Endothelial cell of umbilical vein (primary cell): ENCODE results near the gene DRC7.

Source experiments
- CTCF ChIP-seq, 2 donors: IDR thresholded peaks; 1 replicate in 1 of 2; 2 replicates in 1 of 2; pipeline ENCODE4 v1.5.1; 2011; ENCODE audit warnings: low read length in 2 of 2, mild to moderate bottlenecking in 2 of 2, moderate library complexity in 2 of 2, control low read depth in 1 of 2, inconsistent platforms in 1 of 2, low read depth in 1 of 2; ENCODE audit not compliant: insufficient read depth in 1 of 2; ENCODE audit errors: extremely low read depth in 1 of 2
- EZH2 ChIP-seq: IDR thresholded peaks from 2 replicates; pipeline ENCODE4 v1.6.1; 2012; ENCODE audit warnings: borderline replicate concordance, low read depth, mild to moderate bottlenecking, moderate library complexity, low read length, inconsistent platforms; ENCODE audit not compliant: severe bottlenecking
- FOS ChIP-seq: IDR thresholded peaks from 2 replicates; pipeline ENCODE4 v1.6.1; 2011; ENCODE audit warnings: mild to moderate bottlenecking, low read length, moderate library complexity, borderline replicate concordance; ENCODE audit not compliant: insufficient read depth
- JUN ChIP-seq: IDR thresholded peaks from 2 replicates; pipeline ENCODE4 v1.6.1; 2011; ENCODE audit warnings: borderline replicate concordance, low read depth; ENCODE audit not compliant: insufficient read length, insufficient read depth
- MYC ChIP-seq: IDR thresholded peaks from one replicate; pipeline ENCODE4 v1.6.1; 2011; ENCODE audit warnings: mild to moderate bottlenecking, low read depth, low read length
- POLR2A ChIP-seq: IDR thresholded peaks from 2 replicates; pipeline ENCODE4 v1.6.1; 2012; ENCODE audit warnings: low read depth, mild to moderate bottlenecking, control low read depth, low read length
- POLR2AphosphoS5 ChIP-seq: IDR thresholded peaks from 2 replicates; pipeline ENCODE4 v1.6.1; 2012; ENCODE audit warnings: low read depth, mild to moderate bottlenecking, control low read depth, low read length, moderate library complexity; ENCODE audit not compliant: insufficient read depth
- TF ChIP-seq, protein P1 (sequence below): IDR thresholded peaks from 2 replicates; pipeline ENCODE4 v1.6.1; 2011; ENCODE audit not compliant: insufficient read depth, insufficient read length

- TF ChIP-seq CTCF (IDR thresholded peaks at IDR 0.05; ENCODE audit: extremely low read depth in 1 of 2, insufficient read depth in 1 of 2, low read depth in 1 of 2, low read length in 2 of 2) (no peak), POLR2AphosphoS5 (no peak), POLR2A (no peak), EZH2 (no peak), MYC (no peak), FOS (no peak), JUN (no peak)
- TF ChIP-seq, protein P1, sequence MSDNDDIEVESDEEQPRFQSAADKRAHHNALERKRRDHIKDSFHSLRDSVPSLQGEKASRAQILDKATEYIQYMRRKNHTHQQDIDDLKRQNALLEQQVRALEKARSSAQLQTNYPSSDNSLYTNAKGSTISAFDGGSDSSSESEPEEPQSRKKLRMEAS = no peak
These were observed 58.2 kb downstream of the DRC7 start for GRCh38 chr16:57752581-57753447.
